ENCODE results near the gene GID4. TPM values are rescaled to one million over a fixed set of nuclear protein-coding genes. Genes with fewer than 3 reads are reported as not detected.

The GID4 gene
- total RNA-seq, 1 donor from 2014 or later: 8.3 TPM

- no peak for DNase-seq (ENCODE audit: low spot score in 2 of 2)
- Histone ChIP-seq H3K4me1 (no peaks in the 10 kb centered on the region), H3K36me3 (peaks cover 22 to 36% of the 10 kb centered on the region in 2 donors), H3K27me3 (no peaks in the 10 kb centered on the region), H3K9me3 (no peaks in the 10 kb centered on the region), H3K27ac (no peak overlapping the region), H3K4me3 (no peak overlapping the region)
- intact Hi-C loops (cut with DNase I): no loop called here
- TF ChIP-seq CTCF (IDR thresholded peaks at IDR 0.05): no peak
Observed at GRCh38 chr17:18107061-18107790, 68.0 kb downstream of the GID4 start.

- intact Hi-C loops (cut with DNase I): no loop called here
Observed at GRCh38 chr17:18107971-18108370, 68.8 kb downstream of the GID4 start.

GRCh38 chr17:18108401-18109312, 69.4 kb downstream of the GID4 start, which contains the start of gene MYO15A:
Gene MYO15A, plus strand, starts transcription at chr17:18108756. Its CDS starts 10,045 bp downstream, at chr17:18118801.
- TF ChIP-seq CTCF (IDR thresholded peaks at IDR 0.05): no peak
- Histone ChIP-seq H3K27me3 (no peaks in the 10 kb centered on the region), H3K4me1 (no peaks in the 10 kb centered on the region), H3K4me3 (no peak within 1 kb of the TSS), H3K27ac (no peak within 1 kb of the TSS), H3K9me3 (no peaks in the 10 kb centered on the region), H3K36me3 (peaks cover 17 to 30% of the 10 kb centered on the region in 2 donors)
- intact Hi-C loops (cut with DNase I): no loop called here
- no peak for DNase-seq (ENCODE audit: low spot score in 2 of 2)

More at GRCh38 chr17:18107971-18108370, 68.8 kb downstream of the GID4 start:
- no peak overlapping the region for H3K4me3 ChIP-seq
- no peaks in the 10 kb centered on the region for H3K27me3 ChIP-seq
- peaks cover 22 to 36% of the 10 kb centered on the region in 2 donors for H3K36me3 ChIP-seq
- no peak for TF ChIP-seq CTCF (IDR thresholded peaks at IDR 0.05)
- no peak for DNase-seq (ENCODE audit: low spot score in 2 of 2)
- H3K9me3 ChIP-seq: no peaks in the 10 kb centered on the region
- H3K27ac ChIP-seq: no peak overlapping the region
- no peaks in the 10 kb centered on the region for H3K4me1 ChIP-seq

GRCh38 chr17:18109935-18110485, 70.8 kb downstream of the GID4 start:
- H3K4me3 ChIP-seq: no peak overlapping the region
- no peaks in the 10 kb centered on the region for H3K9me3 ChIP-seq
- H3K27ac ChIP-seq: no peak overlapping the region
- no peak for TF ChIP-seq CTCF (IDR thresholded peaks at IDR 0.05)
- no peaks in the 10 kb centered on the region for H3K4me1 ChIP-seq
- H3K27me3 ChIP-seq: no peaks in the 10 kb centered on the region
- no peak for DNase-seq (ENCODE audit: low spot score in 2 of 2)
- intact Hi-C loops (cut with DNase I): no loop called here
- H3K36me3 ChIP-seq: peaks cover 11 to 17% of the 10 kb centered on the region in 2 donors

GRCh38 chr17:18110636-18111145, 71.5 kb downstream of the GID4 start:
- Histone ChIP-seq H3K27me3 (no peaks in the 10 kb centered on the region), H3K9me3 (no peaks in the 10 kb centered on the region), H3K4me1 (no peaks in the 10 kb centered on the region), H3K4me3 (no peak overlapping the region), H3K27ac (no peak overlapping the region), H3K36me3 (peaks cover 6 to 10% of the 10 kb centered on the region in 2 donors)
- no peak for DNase-seq (ENCODE audit: low spot score in 2 of 2)
- no peak for TF ChIP-seq CTCF (IDR thresholded peaks at IDR 0.05)
- intact Hi-C loops (cut with DNase I): no loop called here

All from ascending aorta (tissue), 2 donors.